ENCODE data around the gene CD99.

DNA sequence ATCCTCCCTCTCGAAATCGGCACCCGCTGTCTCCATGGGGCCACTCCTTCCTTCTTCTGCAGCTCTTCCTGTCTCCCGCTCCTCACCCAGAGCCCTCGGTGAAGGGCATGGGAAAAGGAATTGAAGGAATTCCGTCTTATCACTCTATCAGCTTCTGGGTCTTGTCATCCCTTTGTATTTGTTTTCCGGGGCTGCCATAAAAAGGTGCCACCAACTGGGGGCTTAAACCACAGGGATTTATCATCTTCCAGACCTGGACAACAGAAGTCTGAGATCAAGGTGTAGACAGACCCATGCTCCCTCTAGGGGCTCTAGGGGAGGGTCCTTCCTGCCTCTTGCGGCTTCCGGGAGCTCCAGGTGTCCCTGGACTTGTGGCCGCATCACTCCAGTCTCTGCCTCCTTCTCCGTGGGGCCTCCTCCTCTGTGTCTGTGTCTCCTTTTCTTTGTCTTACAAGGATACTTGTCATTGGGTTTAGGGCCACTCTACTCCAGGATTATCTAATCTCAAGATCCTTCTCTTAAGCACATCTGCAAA is 24.0 kb downstream of the CD99 start:
- TF ChIP-seq CTCF (IDR thresholded peaks at IDR 0.05; ENCODE audit: low read length) (no peak), EZH2 (optimal IDR thresholded peaks at IDR 0.05; ENCODE audit: low read depth, low read length) (no peak), EZH2phosphoT487 (IDR thresholded peaks at IDR 0.05; ENCODE audit: low read length) (no peak)

Data from MM.1S (cell line).